CD4-positive, alpha-beta T cell treated with Interleukin-21 for 1 hour (primary cell): ENCODE measurements around the gene DOLPP1.
A peak's percentile ranks its signal among the peaks of the same experiment; 100 is the strongest.
"Not testable (repeated sequence)": the region's sequence is repeated elsewhere in the genome, so short reads cannot be mapped to it uniquely, and the experiment has no call there.

Source experiments
- DNase-seq: peaks from one replicate; pipeline ENCODE4 v3.0.0-alpha.2; 2020

The DOLPP1 gene

DNA sequence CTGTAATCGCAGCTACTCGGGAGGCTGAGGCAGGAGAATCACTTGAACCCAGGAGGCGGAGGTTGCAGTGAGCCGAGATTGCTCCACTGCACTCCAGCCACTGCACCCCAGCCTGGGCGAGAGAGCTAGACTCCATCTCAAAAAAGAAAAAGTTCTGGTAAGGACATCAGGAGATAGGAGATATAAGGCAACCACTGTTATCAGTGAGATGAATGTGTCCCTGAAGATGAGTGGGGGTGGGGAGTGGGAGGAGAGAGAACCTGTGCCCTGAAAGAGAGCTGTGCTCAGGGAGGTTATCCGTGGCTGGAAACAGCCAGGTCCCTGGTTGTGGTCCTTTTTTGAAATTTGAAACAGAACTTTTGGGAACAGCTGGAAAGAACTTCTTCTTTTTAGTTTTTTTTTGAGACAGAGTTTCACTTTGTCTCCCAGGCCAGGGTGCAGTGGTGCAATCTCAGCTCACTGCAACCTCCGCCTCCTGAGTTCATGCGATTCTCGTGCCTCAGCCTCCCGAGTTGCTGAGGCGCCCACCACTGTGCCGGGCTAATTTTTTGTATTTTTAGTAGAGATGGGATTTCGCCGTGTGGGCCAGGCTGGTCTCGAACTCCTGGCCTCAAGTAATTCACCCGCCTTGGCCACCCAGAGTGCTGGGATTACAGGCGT lies 32.9 kb downstream of the DOLPP1 start:
- no peak for DNase-seq

GRCh38 chr9:129118799-129119198 lies 37.9 kb downstream of the DOLPP1 start:
- DNase-seq = no peak

- DNase-seq = no peak
Measured at GRCh38 chr9:129121483-129121882, 40.6 kb downstream of the DOLPP1 start.

GRCh38 chr9:129122133-129122532 lies 41.2 kb downstream of the DOLPP1 start:
- no peak for DNase-seq

DNA sequence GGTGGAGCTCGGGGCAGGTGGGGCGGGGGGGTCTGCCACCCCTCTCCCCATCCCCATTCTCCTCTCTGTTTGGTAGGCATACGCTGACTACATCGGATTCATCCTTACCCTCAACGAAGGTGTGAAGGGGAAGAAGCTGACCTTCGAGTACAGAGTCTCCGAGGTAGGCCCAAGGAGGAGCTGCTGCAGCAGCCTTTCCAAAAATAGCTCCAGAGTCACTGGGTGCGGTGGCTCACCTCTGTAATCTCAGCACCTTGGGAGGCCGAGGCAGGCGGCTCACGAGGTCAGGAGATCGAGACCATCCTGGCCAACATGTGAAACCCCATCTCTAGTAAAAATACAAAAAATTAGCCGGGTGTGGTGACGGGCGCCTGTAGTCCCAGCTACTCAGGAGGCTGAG lies 42.1 kb downstream of the DOLPP1 start:
- not testable (repeated sequence) for DNase-seq

GRCh38 chr9:129124506-129125069 lies 43.7 kb downstream of the DOLPP1 start:
- DNase-seq = no peak

DNA sequence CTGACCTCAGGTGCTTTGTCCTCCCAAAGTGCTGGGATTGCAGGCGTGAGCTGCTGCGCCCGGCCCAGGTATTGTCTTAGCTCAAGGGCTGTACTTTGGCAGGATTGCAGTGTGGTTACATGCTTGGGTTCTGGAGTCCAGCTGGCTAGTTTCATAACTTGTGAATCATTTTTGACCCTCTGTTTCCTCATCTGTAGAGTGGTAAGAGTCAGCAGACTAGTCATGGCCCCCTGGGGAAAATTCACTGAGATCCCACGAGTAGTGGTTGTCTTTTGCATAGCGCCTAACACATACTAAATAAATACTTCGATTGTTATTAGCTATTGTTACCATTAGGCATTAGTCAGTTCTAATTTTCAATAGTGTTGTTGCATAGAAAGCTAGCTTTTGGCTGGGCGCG lies 44.6 kb downstream of the DOLPP1 start:
- DNase-seq = no peak

DNA sequence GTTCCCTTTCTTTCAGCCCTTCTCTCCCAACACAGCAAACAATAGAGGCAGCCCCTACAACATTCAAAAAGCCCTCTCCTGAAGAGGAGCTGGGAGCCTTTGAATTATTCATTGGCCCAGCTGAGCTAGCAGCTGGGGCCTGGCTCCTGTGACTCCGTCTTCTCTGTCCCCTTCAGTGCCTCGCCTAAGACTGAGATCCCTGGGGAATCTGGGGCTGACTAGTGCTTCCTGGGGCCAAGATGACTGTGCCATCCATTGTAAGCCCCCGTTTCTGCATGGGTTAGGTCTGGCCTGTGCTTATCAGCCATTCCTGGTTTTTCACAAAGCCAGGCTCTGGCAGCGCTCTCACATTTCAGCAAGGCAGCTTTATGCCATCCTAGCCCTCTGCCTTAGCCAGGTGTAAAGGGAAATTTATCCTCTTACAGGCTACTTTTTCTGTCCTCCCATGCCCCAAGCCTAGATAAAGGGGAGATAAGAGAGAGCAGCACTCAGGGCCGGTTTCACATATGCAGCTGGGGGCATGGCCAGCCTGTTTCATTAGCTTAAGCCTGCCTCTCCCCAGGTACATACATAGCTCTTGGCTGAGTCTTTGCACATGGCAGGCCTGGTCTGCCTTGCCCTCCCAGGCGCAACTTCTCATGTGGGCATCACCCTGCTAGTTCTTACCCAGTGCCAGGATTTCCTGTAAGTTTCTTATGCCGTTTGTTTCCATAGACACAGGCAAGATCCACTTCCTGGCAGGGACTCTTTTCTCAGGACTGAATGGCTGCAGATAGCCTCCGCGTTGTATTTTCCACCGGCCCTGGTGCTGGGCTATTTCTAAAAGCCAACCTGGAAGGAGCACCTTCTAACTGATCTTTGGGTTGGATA lies 46.1 kb downstream of the DOLPP1 start:
- DNase-seq = no peak

- no peak for DNase-seq
Measured at GRCh38 chr9:129128689-129129088, 47.8 kb downstream of the DOLPP1 start.

DNA sequence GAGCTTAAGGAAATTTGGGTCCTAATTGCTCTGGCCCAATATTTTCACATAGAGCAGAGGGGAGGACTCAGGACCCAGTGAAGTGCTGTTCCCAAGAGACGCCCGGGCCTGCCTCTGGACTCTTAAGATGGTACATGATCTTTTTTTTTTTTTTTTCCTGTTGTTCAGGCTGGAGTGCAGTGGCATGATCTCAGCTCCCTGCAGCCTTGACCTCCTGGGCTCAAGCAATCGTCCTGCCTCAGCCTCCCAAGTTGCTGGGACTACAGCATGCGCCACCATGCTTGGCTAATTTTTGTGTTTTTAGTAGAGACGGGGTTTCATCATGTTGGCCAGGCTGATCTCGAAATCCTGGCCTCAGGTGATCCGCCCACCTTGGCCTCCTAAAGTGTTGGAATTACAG lies 49.4 kb downstream of the DOLPP1 start:
- DNase-seq = not testable (repeated sequence)

DNA sequence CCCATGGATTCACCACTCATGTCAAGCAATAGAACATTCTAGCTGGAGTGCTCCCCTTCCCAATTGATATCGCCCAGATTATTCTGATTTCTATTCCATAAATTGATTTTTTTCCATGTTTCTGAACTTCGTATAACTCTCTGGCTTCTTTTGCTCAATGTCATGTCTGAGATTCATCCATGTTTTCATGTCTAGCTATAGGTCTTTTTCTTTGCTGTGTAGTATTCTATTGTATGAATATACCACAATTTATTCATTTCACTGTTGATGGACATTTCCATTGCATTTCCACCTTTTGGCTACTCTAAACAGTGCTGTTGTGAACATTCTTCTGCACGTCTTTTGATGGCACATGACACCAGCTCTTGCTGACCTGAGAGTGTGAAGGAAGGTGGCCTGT lies 49.9 kb downstream of the DOLPP1 start:
- DNase-seq = no peak

DNA sequence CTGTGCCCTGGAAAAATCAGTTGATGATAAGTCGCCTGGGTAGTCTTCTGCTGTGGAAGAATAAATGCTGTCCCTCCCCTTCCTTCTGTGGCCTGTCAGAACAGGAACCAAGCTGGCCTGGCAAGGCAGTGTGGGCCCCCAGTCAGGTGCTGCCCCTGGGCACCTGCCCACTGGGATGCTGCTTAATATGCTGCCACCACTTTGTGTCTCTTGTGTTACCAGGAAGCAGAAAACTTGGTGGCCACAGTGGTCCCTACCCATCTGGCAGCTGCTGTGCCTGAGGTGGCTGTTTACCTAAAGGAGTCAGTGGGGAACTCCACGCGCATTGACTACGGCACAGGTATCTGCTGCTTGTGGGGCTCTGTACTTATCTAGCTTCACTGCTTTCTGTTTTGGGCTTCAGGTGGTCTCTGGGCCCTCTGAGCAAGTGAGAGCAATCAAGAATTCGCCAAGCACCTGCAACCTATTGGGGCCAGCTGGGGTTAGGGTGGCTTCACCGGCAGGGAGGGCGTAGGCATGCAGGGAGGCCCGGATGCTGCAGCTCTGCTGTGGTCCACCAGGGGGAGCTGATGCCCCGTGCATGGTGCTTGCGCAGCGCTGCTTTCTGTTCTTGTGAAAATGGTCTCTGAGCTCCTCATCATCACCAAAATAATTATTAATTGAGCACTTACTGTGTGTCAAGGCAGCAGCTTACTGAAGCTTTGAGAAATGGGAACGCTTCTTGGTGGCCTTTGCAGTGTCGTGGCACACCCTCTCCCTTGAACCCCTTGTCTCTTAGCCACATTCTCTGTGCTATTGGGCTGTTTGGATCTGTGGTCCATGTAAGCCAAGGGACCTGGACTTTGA lies 50.6 kb downstream of the DOLPP1 start:
- DNase-seq = peak; percentile 87

GRCh38 chr9:129133082-129133481 lies 52.2 kb downstream of the DOLPP1 start:
- no peak for DNase-seq

DNA sequence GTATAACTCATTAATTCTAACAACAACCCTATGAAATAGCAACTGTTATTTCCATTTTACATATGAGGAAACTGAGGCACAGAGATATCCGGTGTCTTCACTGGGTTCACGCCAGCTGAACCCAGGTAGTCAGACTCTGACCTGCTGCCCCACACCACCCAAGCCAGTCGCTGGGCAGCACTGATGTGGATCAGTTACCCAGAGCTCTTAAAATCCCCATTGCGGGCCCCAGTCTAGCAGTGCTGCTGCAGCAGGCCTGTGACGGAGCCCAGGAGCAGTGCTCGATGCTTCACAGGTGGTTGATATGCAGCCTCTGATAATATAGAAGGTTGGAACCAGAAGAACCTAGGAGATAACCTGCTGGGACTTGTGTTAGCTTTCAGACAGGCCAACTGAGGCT lies 54.6 kb downstream of the DOLPP1 start:
- no peak for DNase-seq

DNA sequence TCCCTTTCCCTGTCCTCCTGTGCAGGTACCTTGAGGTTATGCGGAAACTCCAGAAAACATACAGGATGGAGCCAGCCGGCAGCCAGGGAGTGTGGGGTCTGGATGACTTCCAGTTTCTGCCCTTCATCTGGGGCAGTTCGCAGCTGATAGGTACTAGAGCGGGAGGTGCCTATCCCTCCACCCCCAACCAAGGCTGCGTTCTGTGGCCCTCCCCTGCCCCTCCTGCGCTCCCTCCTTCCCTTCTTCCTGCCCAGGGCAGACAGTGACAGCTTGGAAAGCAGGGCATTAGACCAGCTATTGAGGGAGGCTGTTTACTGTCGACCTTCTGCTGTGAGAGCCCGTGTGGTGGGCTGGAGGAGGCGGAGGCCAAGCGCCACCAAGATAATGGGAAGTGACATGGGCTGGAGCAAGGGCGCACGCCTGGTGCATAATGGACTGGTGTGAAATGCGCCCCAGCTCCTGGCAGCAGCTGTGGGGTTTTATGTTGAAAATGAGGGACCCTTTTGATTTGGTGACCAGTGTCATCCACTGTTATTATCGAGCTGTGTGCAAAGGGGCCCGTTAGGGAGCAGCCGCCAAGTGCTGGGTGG lies 55.6 kb downstream of the DOLPP1 start:
- no peak for DNase-seq

DNA sequence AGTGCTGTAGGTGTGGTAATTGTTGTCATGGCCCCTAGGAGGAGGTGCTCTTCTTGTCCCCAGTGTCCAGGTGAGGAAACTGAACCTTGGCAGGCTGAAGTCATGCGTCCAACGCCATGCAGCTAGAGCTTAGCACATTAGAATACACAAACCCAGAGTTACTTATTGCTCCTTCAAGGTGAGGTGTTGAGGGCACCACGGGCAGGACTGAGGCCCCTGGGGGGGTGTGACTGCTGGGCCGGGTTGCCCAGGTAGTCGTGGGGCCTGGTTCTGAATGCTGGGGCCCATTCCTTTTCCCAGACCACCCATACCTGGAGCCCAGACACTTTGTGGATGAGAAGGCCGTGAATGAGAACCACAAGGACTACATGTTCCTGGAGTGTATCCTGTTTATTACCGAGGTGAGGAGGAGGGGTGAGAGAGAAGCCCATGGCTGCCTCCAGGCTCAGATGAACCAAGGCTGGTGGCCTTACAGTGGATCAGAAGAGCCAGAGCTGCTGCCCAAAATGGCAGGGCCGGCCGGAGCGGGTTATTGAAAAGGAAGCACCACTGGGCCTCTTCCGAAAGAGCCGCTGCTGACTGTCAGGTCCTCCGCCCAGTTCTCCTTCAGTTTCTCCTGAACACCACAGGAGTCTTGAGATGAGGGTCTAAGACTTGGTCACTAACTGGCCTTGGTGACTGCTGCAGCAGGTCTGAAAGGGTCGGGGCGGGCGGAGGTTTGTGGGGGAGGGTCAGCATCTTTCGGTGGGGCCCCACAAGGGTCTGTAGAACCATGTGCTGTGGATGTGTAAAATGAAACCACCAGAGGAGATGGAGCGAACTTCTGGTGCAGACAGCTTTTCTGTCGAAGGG lies 56.6 kb downstream of the DOLPP1 start:
- DNase-seq = no peak

DNA sequence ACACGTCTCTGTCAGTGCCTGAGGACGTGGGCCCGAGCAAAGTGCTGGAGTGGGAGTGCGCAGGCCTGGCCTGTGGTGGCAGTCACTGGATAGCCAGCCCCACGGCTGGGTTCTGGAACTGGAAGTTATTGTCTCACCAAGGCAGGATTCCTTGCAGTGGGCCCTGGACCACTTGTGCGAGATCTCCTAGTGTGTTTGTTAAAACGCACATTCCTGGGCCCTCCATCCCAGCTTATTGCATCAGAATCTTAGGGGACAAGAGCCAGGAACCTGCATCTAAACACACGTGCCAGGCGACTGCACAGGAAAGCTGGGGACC lies 57.2 kb downstream of the DOLPP1 start:
- no peak for DNase-seq

- no peak for DNase-seq
Measured at GRCh38 chr9:129138476-129139232, 57.7 kb downstream of the DOLPP1 start.

DNA sequence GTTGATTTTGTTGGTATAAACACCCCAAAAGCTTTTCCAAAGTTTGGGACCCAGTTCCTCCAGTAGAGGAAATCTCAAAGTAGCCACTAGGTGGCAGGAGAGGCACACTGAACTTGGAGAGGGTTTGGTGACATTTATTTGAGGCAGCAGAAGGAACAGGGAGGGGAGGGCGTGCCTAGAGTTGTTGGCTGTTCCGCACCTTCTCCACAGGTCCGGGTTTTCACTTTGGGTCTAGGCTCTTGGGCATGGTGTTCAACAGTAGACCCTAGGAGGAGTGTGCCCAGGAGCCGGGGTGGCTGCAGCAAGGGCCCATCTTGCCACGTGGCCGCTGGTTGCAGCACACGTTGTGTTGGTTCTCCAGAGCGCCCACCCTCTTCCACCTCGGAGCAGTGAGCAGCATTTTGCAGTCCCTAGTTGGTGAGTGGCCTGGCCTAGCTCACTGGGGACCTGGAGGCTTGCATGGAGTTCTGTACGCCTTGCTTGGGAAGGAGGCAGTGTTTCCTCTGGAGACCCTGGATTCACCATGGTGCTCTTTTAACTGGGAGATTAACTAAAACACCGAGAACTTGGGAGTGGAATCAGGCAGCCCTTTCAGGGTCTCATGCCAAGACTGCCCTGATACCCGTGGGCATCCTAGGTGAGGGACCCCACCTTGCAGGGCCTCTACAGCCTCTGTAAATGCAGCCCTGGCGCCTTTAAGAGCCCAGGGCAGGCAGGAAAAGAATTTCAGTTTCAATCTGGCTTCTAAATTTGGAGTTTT lies 58.5 kb downstream of the DOLPP1 start:
- peak; percentile 85 for DNase-seq

DNA sequence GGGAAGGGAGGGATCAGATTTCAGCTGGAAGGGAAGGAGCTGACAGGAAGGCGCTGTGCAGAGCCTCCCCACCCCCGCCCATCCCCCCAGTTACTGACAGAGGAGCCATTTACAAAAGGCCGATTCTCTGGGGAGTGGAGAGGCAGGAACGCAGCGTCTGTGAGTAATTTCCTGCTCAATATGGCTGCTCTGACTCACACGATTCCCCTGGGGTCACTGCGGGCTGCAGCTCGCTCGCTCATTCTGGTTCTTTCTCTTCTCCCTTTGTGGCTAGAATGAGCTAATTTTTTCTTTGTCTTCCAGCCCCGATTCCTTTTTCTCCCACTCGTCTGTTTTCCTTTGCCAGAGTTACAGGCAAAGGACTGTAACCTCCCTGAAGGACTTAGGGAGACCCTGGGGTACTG lies 59.1 kb downstream of the DOLPP1 start:
- peak; percentile 83 for DNase-seq
